ENCODE results near the gene PODNL1.
A peak's percentile ranks its signal among the peaks of the same experiment; 100 is the strongest.

PODNL1 gene

GRCh38 chr19:13913352-13913751 lies 24.9 kb downstream of the PODNL1 start:
- Histone ChIP-seq H2BK15ac (replicated peaks; ENCODE audit: low read depth) (no peak overlapping the region), H3K27me3 (ENCODE audit: insufficient read depth, low read length, poor library complexity) (no peaks in the 10 kb centered on the region), H2BK120ac (ENCODE audit: low read depth, low read length) (no peak overlapping the region), H3K18ac (ENCODE audit: low read length) (no peak overlapping the region), H3K27ac (ENCODE audit: low read depth, low read length) (no peak overlapping the region), H2BK5ac (ENCODE audit: low read length) (no peak overlapping the region), H3K23ac (ENCODE audit: low read length) (no peak overlapping the region), H3K4me2 (ENCODE audit: low read length) (no peak overlapping the region), H3K79me1 (ENCODE audit: low read length) (no peaks in the 10 kb centered on the region), H4K5ac (ENCODE audit: low read length) (no peak overlapping the region), H3K56ac (ENCODE audit: low read length) (no peak overlapping the region), H3K4me1 (ENCODE audit: control insufficient read depth, low read depth, low read length) (no peaks in the 10 kb centered on the region), H3K4ac (ENCODE audit: low read depth, low read length) (no peak overlapping the region), H3K36me3 (ENCODE audit: control insufficient read depth, insufficient read depth, low read length) (peaks cover 2% of the 10 kb centered on the region), H4K8ac (ENCODE audit: low read depth, low read length) (no peak overlapping the region), H3K9ac (ENCODE audit: low read length) (no peak overlapping the region), H3K79me2 (ENCODE audit: control insufficient read depth, insufficient read depth, low read length) (no peaks in the 10 kb centered on the region), H2AK5ac (ENCODE audit: low read length) (no peak overlapping the region), H3K4me3 (ENCODE audit: low read length) (no peak overlapping the region)
- WGBS (ENCODE audit: extremely low coverage, insufficient coverage, low lambda C conversion rate): no CpG with 5 or more reads among the region's 17 CpGs
- DNase-seq: no peak

- Histone ChIP-seq H3K18ac (ENCODE audit: low read length) (no peak overlapping the region), H3K36me3 (ENCODE audit: control insufficient read depth, insufficient read depth, low read length) (peaks cover 2% of the 10 kb centered on the region), H4K5ac (ENCODE audit: low read length) (no peak overlapping the region), H3K4me2 (ENCODE audit: low read length) (no peak overlapping the region), H2BK5ac (ENCODE audit: low read length) (no peak overlapping the region), H2AK5ac (ENCODE audit: low read length) (no peak overlapping the region), H2BK15ac (replicated peaks; ENCODE audit: low read depth) (no peak overlapping the region), H3K27me3 (ENCODE audit: insufficient read depth, low read length, poor library complexity) (no peaks in the 10 kb centered on the region), H2BK120ac (ENCODE audit: low read depth, low read length) (no peak overlapping the region), H3K4me1 (ENCODE audit: control insufficient read depth, low read depth, low read length) (no peaks in the 10 kb centered on the region), H4K8ac (ENCODE audit: low read depth, low read length) (no peak overlapping the region), H3K27ac (ENCODE audit: low read depth, low read length) (no peak overlapping the region), H3K9ac (ENCODE audit: low read length) (no peak overlapping the region), H3K4me3 (ENCODE audit: low read length) (no peak overlapping the region), H3K79me2 (ENCODE audit: control insufficient read depth, insufficient read depth, low read length) (no peaks in the 10 kb centered on the region), H3K56ac (ENCODE audit: low read length) (no peak overlapping the region), H3K4ac (ENCODE audit: low read depth, low read length) (no peak overlapping the region), H3K79me1 (ENCODE audit: low read length) (no peaks in the 10 kb centered on the region), H3K23ac (ENCODE audit: low read length) (no peak overlapping the region)
- no peak for DNase-seq
- no CpG with 5 or more reads among the region's 2 CpGs for WGBS (ENCODE audit: extremely low coverage, insufficient coverage, low lambda C conversion rate)
Observed at GRCh38 chr19:13909430-13909829, 28.8 kb downstream of the PODNL1 start.

GRCh38 chr19:13908674-13909073 lies 29.5 kb downstream of the PODNL1 start:
- Histone ChIP-seq H3K79me2 (ENCODE audit: control insufficient read depth, insufficient read depth, low read length) (no peaks in the 10 kb centered on the region), H3K4me1 (ENCODE audit: control insufficient read depth, low read depth, low read length) (no peaks in the 10 kb centered on the region), H3K23ac (ENCODE audit: low read length) (no peak overlapping the region), H3K9ac (ENCODE audit: low read length) (no peak overlapping the region), H4K5ac (ENCODE audit: low read length) (no peak overlapping the region), H4K8ac (ENCODE audit: low read depth, low read length) (no peak overlapping the region), H2BK15ac (replicated peaks; ENCODE audit: low read depth) (no peak overlapping the region), H2AK5ac (ENCODE audit: low read length) (no peak overlapping the region), H3K4me3 (ENCODE audit: low read length) (no peak overlapping the region), H3K56ac (ENCODE audit: low read length) (no peak overlapping the region), H3K36me3 (ENCODE audit: control insufficient read depth, insufficient read depth, low read length) (peaks cover 2% of the 10 kb centered on the region), H3K27me3 (ENCODE audit: insufficient read depth, low read length, poor library complexity) (no peaks in the 10 kb centered on the region), H3K4ac (ENCODE audit: low read depth, low read length) (no peak overlapping the region), H3K79me1 (ENCODE audit: low read length) (no peaks in the 10 kb centered on the region), H3K27ac (ENCODE audit: low read depth, low read length) (no peak overlapping the region), H3K4me2 (ENCODE audit: low read length) (no peak overlapping the region), H3K18ac (ENCODE audit: low read length) (no peak overlapping the region), H2BK5ac (ENCODE audit: low read length) (no peak overlapping the region), H2BK120ac (ENCODE audit: low read depth, low read length) (no peak overlapping the region)
- no peak for DNase-seq
- WGBS (ENCODE audit: extremely low coverage, insufficient coverage, low lambda C conversion rate): no CpG with 5 or more reads among the region's 8 CpGs

- Histone ChIP-seq H2AK5ac (ENCODE audit: low read length) (no peak overlapping the region), H3K36me3 (ENCODE audit: control insufficient read depth, insufficient read depth, low read length) (no peaks in the 10 kb centered on the region), H3K79me1 (ENCODE audit: low read length) (no peaks in the 10 kb centered on the region), H2BK120ac (ENCODE audit: low read depth, low read length) (no peak overlapping the region), H3K18ac (ENCODE audit: low read length) (no peak overlapping the region), H3K4me1 (ENCODE audit: control insufficient read depth, low read depth, low read length) (no peaks in the 10 kb centered on the region), H3K79me2 (ENCODE audit: control insufficient read depth, insufficient read depth, low read length) (no peaks in the 10 kb centered on the region), H3K27ac (ENCODE audit: low read depth, low read length) (no peak overlapping the region), H3K27me3 (ENCODE audit: insufficient read depth, low read length, poor library complexity) (no peaks in the 10 kb centered on the region), H3K9ac (ENCODE audit: low read length) (peak overlapping the region; percentile 89), H3K4ac (ENCODE audit: low read depth, low read length) (no peak overlapping the region), H2BK5ac (ENCODE audit: low read length) (no peak overlapping the region), H3K4me2 (ENCODE audit: low read length) (peak overlapping the region; percentile 87), H4K5ac (ENCODE audit: low read length) (no peak overlapping the region), H3K56ac (ENCODE audit: low read length) (peak overlapping the region; percentile 96), H3K23ac (ENCODE audit: low read length) (no peak overlapping the region), H3K4me3 (ENCODE audit: low read length) (no peak overlapping the region), H4K8ac (ENCODE audit: low read depth, low read length) (no peak overlapping the region), H2BK15ac (replicated peaks; ENCODE audit: low read depth) (no peak overlapping the region)
- DNase-seq: no peak
- no CpG with 5 or more reads among the region's 5 CpGs for WGBS (ENCODE audit: extremely low coverage, insufficient coverage, low lambda C conversion rate)
Observed at GRCh38 chr19:13906910-13907309, 31.3 kb downstream of the PODNL1 start.

DNA sequence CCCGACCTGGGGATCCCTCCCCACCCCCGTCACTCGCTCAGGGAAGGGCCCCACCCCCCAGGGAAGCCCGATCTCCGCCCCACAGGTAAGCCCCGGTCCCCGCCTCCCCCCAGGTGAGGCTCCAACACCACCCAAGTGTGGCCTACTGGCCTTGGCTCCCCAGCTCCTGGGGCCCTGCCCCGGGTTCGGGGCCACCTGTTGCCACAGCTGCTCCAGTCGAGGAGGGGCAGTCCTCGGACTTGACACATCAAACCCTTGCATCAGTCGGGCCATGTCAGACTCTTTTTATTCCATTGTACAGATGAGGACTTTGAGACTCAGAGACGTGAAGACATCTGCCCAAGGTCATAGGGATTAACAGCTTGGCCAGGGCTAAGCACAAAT lies 31.7 kb downstream of the PODNL1 start:
- Histone ChIP-seq H2BK5ac (ENCODE audit: low read length) (no peak overlapping the region), H3K4me1 (ENCODE audit: control insufficient read depth, low read depth, low read length) (no peaks in the 10 kb centered on the region), H3K27me3 (ENCODE audit: insufficient read depth, low read length, poor library complexity) (no peaks in the 10 kb centered on the region), H3K36me3 (ENCODE audit: control insufficient read depth, insufficient read depth, low read length) (no peaks in the 10 kb centered on the region), H2BK120ac (ENCODE audit: low read depth, low read length) (no peak overlapping the region), H3K9ac (ENCODE audit: low read length) (peak overlapping the region; percentile 89), H3K27ac (ENCODE audit: low read depth, low read length) (no peak overlapping the region), H3K18ac (ENCODE audit: low read length) (no peak overlapping the region), H3K23ac (ENCODE audit: low read length) (no peak overlapping the region), H3K4ac (ENCODE audit: low read depth, low read length) (no peak overlapping the region), H2AK5ac (ENCODE audit: low read length) (no peak overlapping the region), H2BK15ac (replicated peaks; ENCODE audit: low read depth) (no peak overlapping the region), H4K5ac (ENCODE audit: low read length) (no peak overlapping the region), H4K8ac (ENCODE audit: low read depth, low read length) (no peak overlapping the region), H3K4me3 (ENCODE audit: low read length) (peak overlapping the region; percentile 86), H3K56ac (ENCODE audit: low read length) (peak overlapping the region; percentile 96), H3K79me1 (ENCODE audit: low read length) (no peaks in the 10 kb centered on the region), H3K4me2 (ENCODE audit: low read length) (peak overlapping the region; percentile 87), H3K79me2 (ENCODE audit: control insufficient read depth, insufficient read depth, low read length) (no peaks in the 10 kb centered on the region)
- WGBS (ENCODE audit: extremely low coverage, insufficient coverage, low lambda C conversion rate): no CpG with 5 or more reads among the region's 13 CpGs
- no peak for DNase-seq
